Measurements from ENCODE around the gene GPR39. TPM values are rescaled to one million over a fixed set of nuclear protein-coding genes. Genes with fewer than 3 reads are reported as not detected.

The GPR39 gene
- total RNA-seq, 1 donor from 2014 or later, result 0.20 TPM

- Mint-ChIP-seq H3K27me3 (ENCODE audit: low read depth) (peaks cover 5% of the 10 kb centered on the region), H3K36me3 (ENCODE audit: low read depth) (no peaks in the 10 kb centered on the region), H3K4me1 (ENCODE audit: low read depth) (no peaks in the 10 kb centered on the region), H3K27ac (ENCODE audit: unreplicated experiment) (no peak overlapping the region), H3K9me3 (ENCODE audit: low read depth) (no peaks in the 10 kb centered on the region), H3K4me3 (ENCODE audit: unreplicated experiment) (no peak overlapping the region)
- no peak for TF ChIP-seq CTCF (IDR thresholded peaks at IDR 0.05)
- DNase-seq (ENCODE audit: low spot score), result no peak
Measured at GRCh38 chr2:132623096-132623839, 206.7 kb downstream of the GPR39 start.

- no peak overlapping the region for H3K27ac Mint-ChIP-seq (ENCODE audit: unreplicated experiment)
- no peaks in the 10 kb centered on the region for H3K4me1 Mint-ChIP-seq (ENCODE audit: low read depth)
- H3K9me3 Mint-ChIP-seq (ENCODE audit: low read depth), result no peaks in the 10 kb centered on the region
- H3K36me3 Mint-ChIP-seq (ENCODE audit: low read depth), result no peaks in the 10 kb centered on the region
- TF ChIP-seq CTCF (IDR thresholded peaks at IDR 0.05), result no peak
- DNase-seq (ENCODE audit: low spot score), result no peak
- no peak overlapping the region for H3K4me3 Mint-ChIP-seq (ENCODE audit: unreplicated experiment)
- H3K27me3 Mint-ChIP-seq (ENCODE audit: low read depth), result peaks cover 11% of the 10 kb centered on the region
Measured at GRCh38 chr2:132627536-132627935, 210.9 kb downstream of the GPR39 start.

GRCh38 chr2:132632000-132632649, 215.5 kb downstream of the GPR39 start:
- Mint-ChIP-seq H3K36me3 (ENCODE audit: low read depth) (no peaks in the 10 kb centered on the region), H3K27me3 (ENCODE audit: low read depth) (peaks cover 13% of the 10 kb centered on the region), H3K4me1 (ENCODE audit: low read depth) (no peaks in the 10 kb centered on the region), H3K9me3 (ENCODE audit: low read depth) (peaks cover 5% of the 10 kb centered on the region), H3K27ac (ENCODE audit: unreplicated experiment) (no peak overlapping the region), H3K4me3 (ENCODE audit: unreplicated experiment) (no peak overlapping the region)
- DNase-seq (ENCODE audit: low spot score), result no peak
- no peak for TF ChIP-seq CTCF (IDR thresholded peaks at IDR 0.05)

- DNase-seq (ENCODE audit: low spot score), result no peak
- Mint-ChIP-seq H3K4me3 (ENCODE audit: unreplicated experiment) (no peak overlapping the region), H3K36me3 (ENCODE audit: low read depth) (no peaks in the 10 kb centered on the region), H3K27me3 (ENCODE audit: low read depth) (peaks cover 13% of the 10 kb centered on the region), H3K4me1 (ENCODE audit: low read depth) (no peaks in the 10 kb centered on the region), H3K9me3 (ENCODE audit: low read depth) (peaks cover 5% of the 10 kb centered on the region), H3K27ac (ENCODE audit: unreplicated experiment) (no peak overlapping the region)
- TF ChIP-seq CTCF (IDR thresholded peaks at IDR 0.05), result no peak
Measured at GRCh38 chr2:132633635-132634034, 217.0 kb downstream of the GPR39 start.

GRCh38 chr2:132636346-132636745, 219.7 kb downstream of the GPR39 start:
- no peak for TF ChIP-seq CTCF (IDR thresholded peaks at IDR 0.05)
- peaks cover 5% of the 10 kb centered on the region for H3K9me3 Mint-ChIP-seq (ENCODE audit: low read depth)
- H3K27ac Mint-ChIP-seq (ENCODE audit: unreplicated experiment), result no peak overlapping the region
- H3K4me3 Mint-ChIP-seq (ENCODE audit: unreplicated experiment), result no peak overlapping the region
- H3K36me3 Mint-ChIP-seq (ENCODE audit: low read depth), result no peaks in the 10 kb centered on the region
- H3K27me3 Mint-ChIP-seq (ENCODE audit: low read depth), result peaks cover 7% of the 10 kb centered on the region
- H3K4me1 Mint-ChIP-seq (ENCODE audit: low read depth), result no peaks in the 10 kb centered on the region
- no peak for DNase-seq (ENCODE audit: low spot score)
